ENCODE data around the gene RPLP2.

DNA sequence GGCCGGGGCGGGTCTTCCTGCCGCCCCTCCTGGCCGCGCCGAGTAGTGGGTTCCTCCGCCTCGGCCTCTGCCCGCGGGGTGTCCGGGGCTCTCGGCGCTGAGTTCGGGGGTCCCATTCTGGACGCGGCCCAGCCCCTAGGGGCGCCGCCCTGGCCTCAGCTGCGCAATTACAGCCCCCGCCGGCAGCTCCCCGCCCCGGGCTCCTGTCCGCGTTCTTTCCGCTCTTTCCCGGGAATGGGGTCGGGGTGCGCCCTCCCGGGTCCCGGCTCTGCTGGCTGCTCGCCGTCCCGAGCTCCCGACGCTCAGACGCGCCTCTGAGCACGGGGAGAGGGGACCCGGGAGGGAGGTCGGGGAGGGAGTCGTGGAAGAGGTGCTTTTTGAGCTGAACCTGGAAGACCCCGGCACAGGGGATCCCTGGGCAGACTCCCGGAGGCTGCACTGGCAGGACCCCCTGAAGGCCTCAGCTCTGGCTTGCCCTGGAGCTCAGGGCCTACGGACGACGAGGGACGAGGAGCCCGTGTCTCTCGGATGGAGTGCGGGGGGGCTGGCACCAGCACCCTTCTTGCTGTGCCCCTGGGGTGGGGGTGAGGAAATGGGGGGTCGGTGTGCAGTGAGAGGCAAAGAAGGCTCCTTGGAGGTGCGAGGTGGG is 33.4 kb downstream of the RPLP2 start:
- TF ChIP-seq ZNF274 (IDR thresholded peaks at IDR 0.05; ENCODE audit: low read depth, low read length): no peak
- TF ChIP-seq YY1 (IDR thresholded peaks at IDR 0.05; ENCODE audit: insufficient read depth, insufficient read length): no peak
- TF ChIP-seq SUZ12 (IDR thresholded peaks at IDR 0.05; ENCODE audit: extremely low read depth, insufficient read depth, insufficient read length): no peak

Measured in NT2/D1 (cell line).